ENCODE results near the gene ZNF593.
A peak's percentile ranks its signal among the peaks of the same experiment; 100 is the strongest.

ZNF593 gene

GRCh38 chr1:26169669-26170471 is at the start of gene ZNF593:
TSS of gene ZNF593 (plus strand) at chr1:26169908. CDS start at chr1:26169984, 76 bp downstream.
- peak; percentile 64 for DNase-seq (ENCODE audit: low read depth)

GRCh38 chr1:26121854-26122773 is 47.6 kb upstream of the ZNF593 start:
- DNase-seq (ENCODE audit: low read depth), result no peak

- no peak for DNase-seq (ENCODE audit: low read depth)
These were observed 46.4 kb upstream of the ZNF593 start for GRCh38 chr1:26122988-26123973.

- DNase-seq (ENCODE audit: low read depth), result no peak
These were observed 45.0 kb upstream of the ZNF593 start for GRCh38 chr1:26124418-26125331.

GRCh38 chr1:26125382-26125781 is 44.3 kb upstream of the ZNF593 start:
- no peak for DNase-seq (ENCODE audit: low read depth)

GRCh38 chr1:26125946-26126320 is 43.8 kb upstream of the ZNF593 start:
- no peak for DNase-seq (ENCODE audit: low read depth)

- peak; percentile 60 for DNase-seq (ENCODE audit: low read depth)
These were observed 43.2 kb upstream of the ZNF593 start for GRCh38 chr1:26126321-26127084.

GRCh38 chr1:26127235-26128163 is 42.2 kb upstream of the ZNF593 start:
- peak; percentile 9 for DNase-seq (ENCODE audit: low read depth)

GRCh38 chr1:26129778-26130177 is 39.9 kb upstream of the ZNF593 start:
- DNase-seq (ENCODE audit: low read depth), result no peak

GRCh38 chr1:26130695-26131094 is 39.0 kb upstream of the ZNF593 start:
- no peak for DNase-seq (ENCODE audit: low read depth)

GRCh38 chr1:26132128-26132833 is 37.4 kb upstream of the ZNF593 start:
- DNase-seq (ENCODE audit: low read depth), result no peak

- no peak for DNase-seq (ENCODE audit: low read depth)
These were observed 36.9 kb upstream of the ZNF593 start for GRCh38 chr1:26132834-26133167.

- DNase-seq (ENCODE audit: low read depth), result no peak
These were observed 35.2 kb upstream of the ZNF593 start for GRCh38 chr1:26134466-26134865.

- no peak for DNase-seq (ENCODE audit: low read depth)
These were observed 30.6 kb upstream of the ZNF593 start for GRCh38 chr1:26138974-26139558.

GRCh38 chr1:26142159-26142558 is 27.5 kb upstream of the ZNF593 start:
- DNase-seq (ENCODE audit: low read depth), result no peak

- peak; percentile 57 for DNase-seq (ENCODE audit: low read depth)
These were observed 24.4 kb upstream of the ZNF593 start for GRCh38 chr1:26145041-26145959.

- DNase-seq (ENCODE audit: low read depth), result no peak
These were observed 23.8 kb upstream of the ZNF593 start for GRCh38 chr1:26145960-26146294.
